Esophagus muscularis mucosa (tissue), 4 donors: ENCODE results near the gene RGS12. TPM values are rescaled to one million over a fixed set of nuclear protein-coding genes. Genes with fewer than 3 reads are reported as not detected.

Experiments used
- DNase-seq: peaks from one replicate; pipeline ENCODE4 v3.0.0-alpha.2; 2017; ENCODE audit errors: extremely low spot score
- H3K27ac ChIP-seq, 4 donors: fragments of 200-600 bp; sonication (generic); replicated peaks in 1 of 4; 1 replicate in 3 of 4; 2 replicates in 1 of 4; pipeline ENCODE4 v1.5.1; 2016 to 2019; ENCODE audit warnings: mild to moderate bottlenecking in 1 of 4
- H3K27me3 ChIP-seq, 4 donors: fragments of 200-600 bp; sonication (generic); one replicate each; pipeline versions ENCODE4 v1.5.1 to v1.6.0; 2016 to 2019
- H3K36me3 ChIP-seq, 4 donors: fragments of 200-600 bp; sonication (generic); one replicate each; pipeline ENCODE4 v1.5.1; 2016 to 2019
- H3K4me1 ChIP-seq, 4 donors: fragments of 200-600 bp; sonication (generic); one replicate each; pipeline ENCODE4 v1.5.1; 2016 to 2019
- H3K4me3 ChIP-seq, 4 donors: fragments of 200-600 bp; sonication (generic); 1 replicate in 2 of 4; 2 replicates in 2 of 4; pipeline ENCODE4 v1.5.1; 2016 to 2019; ENCODE audit warnings: mild to moderate bottlenecking in 4 of 4, moderate library complexity in 1 of 4
- H3K9me3 ChIP-seq, 4 donors: fragments of 200-600 bp; sonication (generic); 1 replicate in 3 of 4; 2 replicates in 1 of 4; pipeline ENCODE4 v1.5.1; 2016 to 2019
- EP300 ChIP-seq: sonication (generic); formaldehyde crosslinking; IDR thresholded peaks from one replicate; pipeline ENCODE4 v1.6.1; 2017; ENCODE audit warnings: antibody characterized with exemption
- POLR2A ChIP-seq: fragments of 450-650 bp; IDR thresholded peaks from one replicate; pipeline ENCODE4 v1.6.1; 2017; ENCODE audit warnings: antibody characterized with exemption, moderate library complexity, mild to moderate bottlenecking, low read depth
- POLR2AphosphoS5 ChIP-seq, 2 donors: sonication (generic); formaldehyde crosslinking; IDR thresholded peaks; one replicate each; pipeline ENCODE4 v1.6.1; 2017; ENCODE audit warnings: antibody characterized with exemption in 2 of 2
- WGBS: methylation state at CpG from one replicate; pipeline ENCODE4 v1.1.5; 2018; 5-methylcytosine and 5-hydroxymethylcytosine counted together
- intact Hi-C: fragments of 100-400 bp; cut with DNase I; formaldehyde crosslinking; loops from one replicate; pipeline ENCODE4 v1.15.1; 2023
- total RNA-seq, 4 donors: library from RNA; depleted of rRNA; stranded (reverse); fragments of >200 nt; gene quantifications; one replicate each; pipeline versions ENCODE4 v1.1.0 to v1.2.1, GENCODE V29; 2016
- TF ChIP-seq, protein P1 (sequence below), 3 experiments: fragments of 200-600 bp in 2 of 3; fragments of 450-650 bp in 1 of 3; sonication (generic) in 2 of 3; IDR thresholded peaks; one replicate each; pipeline ENCODE4 v1.5.1; 2017 to 2019; ENCODE audit warnings: antibody characterized with exemption in 3 of 3, mild to moderate bottlenecking in 2 of 3, moderate library complexity in 1 of 3

The RGS12 gene, protein sequence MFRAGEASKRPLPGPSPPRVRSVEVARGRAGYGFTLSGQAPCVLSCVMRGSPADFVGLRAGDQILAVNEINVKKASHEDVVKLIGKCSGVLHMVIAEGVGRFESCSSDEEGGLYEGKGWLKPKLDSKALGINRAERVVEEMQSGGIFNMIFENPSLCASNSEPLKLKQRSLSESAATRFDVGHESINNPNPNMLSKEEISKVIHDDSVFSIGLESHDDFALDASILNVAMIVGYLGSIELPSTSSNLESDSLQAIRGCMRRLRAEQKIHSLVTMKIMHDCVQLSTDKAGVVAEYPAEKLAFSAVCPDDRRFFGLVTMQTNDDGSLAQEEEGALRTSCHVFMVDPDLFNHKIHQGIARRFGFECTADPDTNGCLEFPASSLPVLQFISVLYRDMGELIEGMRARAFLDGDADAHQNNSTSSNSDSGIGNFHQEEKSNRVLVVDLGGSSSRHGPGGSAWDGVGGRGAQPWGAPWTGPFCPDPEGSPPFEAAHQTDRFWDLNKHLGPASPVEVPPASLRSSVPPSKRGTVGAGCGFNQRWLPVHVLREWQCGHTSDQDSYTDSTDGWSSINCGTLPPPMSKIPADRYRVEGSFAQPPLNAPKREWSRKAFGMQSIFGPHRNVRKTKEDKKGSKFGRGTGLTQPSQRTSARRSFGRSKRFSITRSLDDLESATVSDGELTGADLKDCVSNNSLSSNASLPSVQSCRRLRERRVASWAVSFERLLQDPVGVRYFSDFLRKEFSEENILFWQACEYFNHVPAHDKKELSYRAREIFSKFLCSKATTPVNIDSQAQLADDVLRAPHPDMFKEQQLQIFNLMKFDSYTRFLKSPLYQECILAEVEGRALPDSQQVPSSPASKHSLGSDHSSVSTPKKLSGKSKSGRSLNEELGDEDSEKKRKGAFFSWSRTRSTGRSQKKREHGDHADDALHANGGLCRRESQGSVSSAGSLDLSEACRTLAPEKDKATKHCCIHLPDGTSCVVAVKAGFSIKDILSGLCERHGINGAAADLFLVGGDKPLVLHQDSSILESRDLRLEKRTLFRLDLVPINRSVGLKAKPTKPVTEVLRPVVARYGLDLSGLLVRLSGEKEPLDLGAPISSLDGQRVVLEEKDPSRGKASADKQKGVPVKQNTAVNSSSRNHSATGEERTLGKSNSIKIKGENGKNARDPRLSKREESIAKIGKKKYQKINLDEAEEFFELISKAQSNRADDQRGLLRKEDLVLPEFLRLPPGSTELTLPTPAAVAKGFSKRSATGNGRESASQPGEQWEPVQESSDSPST (N-terminal part only)
- total RNA-seq: 10 to 100 TPM; 16.2 to 23.0 (median 19.2) TPM

DNA sequence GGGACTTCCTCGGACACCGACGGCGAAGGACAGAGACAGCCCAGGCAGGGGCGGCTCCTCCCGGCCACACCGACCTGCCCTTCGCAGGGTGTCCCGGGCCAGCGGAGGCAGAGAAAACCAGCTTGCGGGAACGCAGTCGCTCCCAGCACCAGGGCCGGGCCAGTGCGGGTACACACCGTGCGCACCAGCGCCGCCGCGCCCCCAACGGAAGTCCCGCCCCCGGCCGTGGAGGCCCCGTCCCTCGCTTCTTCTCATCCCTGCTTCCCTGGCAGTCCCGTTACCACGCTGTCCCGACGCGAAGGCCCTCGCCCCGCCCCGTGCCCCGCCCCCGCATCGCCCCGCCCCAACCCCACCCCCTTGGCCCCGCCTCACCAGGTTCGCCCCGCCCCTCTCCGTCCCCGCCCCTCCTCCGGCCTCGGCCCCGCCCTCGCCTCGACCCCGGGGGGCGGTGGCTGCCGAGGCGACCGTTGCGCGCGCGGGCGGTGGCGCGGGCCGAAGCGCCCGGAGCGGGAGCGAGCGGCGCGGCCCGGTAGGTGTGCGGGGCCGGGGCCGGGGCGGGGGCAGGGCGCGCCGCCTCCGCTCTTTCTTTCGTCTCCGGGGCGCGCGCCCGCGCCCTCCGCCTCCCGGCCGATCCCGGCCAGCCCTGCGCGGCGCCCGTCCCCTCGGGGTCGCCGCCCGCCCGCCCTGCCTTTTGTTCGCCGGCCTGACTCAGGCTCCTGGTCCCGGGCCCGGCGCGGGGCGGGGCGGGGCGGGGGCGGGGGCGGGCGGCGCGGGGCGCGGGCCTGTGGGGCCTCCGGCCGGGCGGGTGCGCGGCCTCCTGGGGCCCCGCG is at the start of gene RGS12:
TSS of gene RGS12 (plus strand) at position 451 of the 830 bp plus-strand sequence. CDS start 23,150 bp downstream, outside the sequence.
- Histone ChIP-seq H3K27ac (peak within 1 kb of the TSS; percentile 92 to 99 (median 98)), H3K4me3 (peak within 1 kb of the TSS; percentile 73 to 92 (median 81)), H3K4me1 (peaks cover 27 to 47% (median 42%) of the 10 kb centered on the region in 4 donors), H3K27me3 (no peaks in the 10 kb centered on the region), H3K36me3 (no peaks in the 10 kb centered on the region), H3K9me3 (peaks cover 0 to 7% (median 5%) of the 10 kb centered on the region in 4 donors)
- no peak for TF ChIP-seq EP300
- peak; percentile 90 for TF ChIP-seq POLR2A
- TF ChIP-seq, protein P1, sequence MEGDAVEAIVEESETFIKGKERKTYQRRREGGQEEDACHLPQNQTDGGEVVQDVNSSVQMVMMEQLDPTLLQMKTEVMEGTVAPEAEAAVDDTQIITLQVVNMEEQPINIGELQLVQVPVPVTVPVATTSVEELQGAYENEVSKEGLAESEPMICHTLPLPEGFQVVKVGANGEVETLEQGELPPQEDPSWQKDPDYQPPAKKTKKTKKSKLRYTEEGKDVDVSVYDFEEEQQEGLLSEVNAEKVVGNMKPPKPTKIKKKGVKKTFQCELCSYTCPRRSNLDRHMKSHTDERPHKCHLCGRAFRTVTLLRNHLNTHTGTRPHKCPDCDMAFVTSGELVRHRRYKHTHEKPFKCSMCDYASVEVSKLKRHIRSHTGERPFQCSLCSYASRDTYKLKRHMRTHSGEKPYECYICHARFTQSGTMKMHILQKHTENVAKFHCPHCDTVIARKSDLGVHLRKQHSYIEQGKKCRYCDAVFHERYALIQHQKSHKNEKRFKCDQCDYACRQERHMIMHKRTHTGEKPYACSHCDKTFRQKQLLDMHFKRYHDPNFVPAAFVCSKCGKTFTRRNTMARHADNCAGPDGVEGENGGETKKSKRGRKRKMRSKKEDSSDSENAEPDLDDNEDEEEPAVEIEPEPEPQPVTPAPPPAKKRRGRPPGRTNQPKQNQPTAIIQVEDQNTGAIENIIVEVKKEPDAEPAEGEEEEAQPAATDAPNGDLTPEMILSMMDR (IDR thresholded peaks at IDR 0.05): no peak
- TF ChIP-seq POLR2AphosphoS5 (IDR thresholded peaks at IDR 0.05): peak; percentile 92 to 97
- DNase-seq: peak; percentile 99
- under 1% methylated on average over 15 of the region's 121 CpGs for WGBS
- intact Hi-C loops: loop anchor here (5.0 kb wide), 1 partner anchor 90 kb away; no protein-coding TSS in a partner anchor

DNA sequence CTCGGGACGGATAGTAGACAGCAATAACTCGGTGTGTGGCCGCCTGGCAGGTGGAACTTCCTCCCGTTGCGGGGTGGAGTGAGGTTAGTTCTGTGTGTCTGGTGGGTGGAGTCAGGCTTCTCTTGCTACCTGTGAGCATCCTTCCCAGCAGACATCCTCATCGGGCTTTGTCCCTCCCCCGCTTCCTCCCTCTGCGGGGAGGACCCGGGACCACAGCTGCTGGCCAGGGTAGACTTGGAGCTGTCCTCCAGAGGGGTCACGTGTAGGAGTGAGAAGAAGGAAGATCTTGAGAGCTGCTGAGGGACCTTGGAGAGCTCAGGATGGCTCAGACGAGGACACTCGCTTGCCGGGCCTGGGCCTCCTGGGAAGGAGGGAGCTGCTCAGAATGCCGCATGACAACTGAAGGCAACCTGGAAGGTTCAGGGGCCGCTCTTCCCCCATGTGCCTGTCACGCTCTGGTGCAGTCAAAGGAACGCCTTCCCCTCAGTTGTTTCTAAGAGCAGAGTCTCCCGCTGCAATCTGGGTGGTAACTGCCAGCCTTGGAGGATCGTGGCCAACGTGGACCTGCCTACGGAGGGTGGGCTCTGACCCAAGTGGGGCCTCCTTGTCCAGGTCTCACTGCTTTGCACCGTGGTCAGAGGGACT is 49.6 kb upstream of the RGS12 start:
- Histone ChIP-seq H3K27ac (peak overlapping the region in 1 of 4 donors; percentile 8), H3K36me3 (peaks cover 20 to 43% (median 41%) of the 10 kb centered on the region in 4 donors), H3K9me3 (no peaks in the 10 kb centered on the region), H3K4me1 (peaks cover 0 to 27% (median 20%) of the 10 kb centered on the region in 4 donors), H3K27me3 (no peaks in the 10 kb centered on the region), H3K4me3 (no peak overlapping the region)
- intact Hi-C loops: no loop called here
- 86% methylated on average over 23 of the region's 23 CpGs for WGBS
- TF ChIP-seq, protein P1 (IDR thresholded peaks at IDR 0.05): no peak
- no peak for TF ChIP-seq POLR2A
- TF ChIP-seq EP300: no peak
- no peak for TF ChIP-seq POLR2AphosphoS5 (IDR thresholded peaks at IDR 0.05)
- DNase-seq: no peak

DNA sequence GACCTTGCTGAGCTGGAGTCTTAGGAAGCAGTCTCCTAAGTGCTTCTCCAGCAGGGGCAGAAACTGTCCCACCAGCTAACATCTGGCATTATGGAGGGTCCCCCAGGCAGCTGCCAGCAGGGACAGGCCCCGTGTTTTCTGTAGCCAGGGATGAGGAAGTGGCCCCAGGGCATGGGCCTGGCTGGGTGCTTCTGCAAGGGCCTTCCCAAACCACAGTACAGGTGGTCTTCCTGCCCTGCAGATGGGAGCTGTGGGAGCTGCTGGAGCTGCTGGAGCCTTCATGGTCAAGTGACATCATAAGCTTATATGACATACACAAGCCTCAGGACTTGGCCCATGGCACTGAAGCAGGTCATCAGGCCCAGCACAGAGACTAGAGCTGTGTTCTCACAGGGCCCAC is 48.8 kb upstream of the RGS12 start:
- Histone ChIP-seq H3K27ac (no peak overlapping the region), H3K36me3 (peaks cover 13 to 36% (median 33%) of the 10 kb centered on the region in 4 donors), H3K4me1 (peaks cover 0 to 27% (median 20%) of the 10 kb centered on the region in 4 donors), H3K27me3 (no peaks in the 10 kb centered on the region), H3K9me3 (no peaks in the 10 kb centered on the region), H3K4me3 (no peak overlapping the region)
- TF ChIP-seq POLR2A (no peak), POLR2AphosphoS5 (IDR thresholded peaks at IDR 0.05) (no peak), EP300 (no peak)
- TF ChIP-seq, protein P1 (IDR thresholded peaks at IDR 0.05): no peak
- WGBS: 71% methylated on average over 1 of the region's 1 CpG
- intact Hi-C loops: no loop called here
- no peak for DNase-seq
